K562 (cell line): Measurements from ENCODE around the gene EFNA1. TPM values are rescaled to one million over a fixed set of nuclear protein-coding genes. Genes with fewer than 3 reads are reported as not detected.

ENCODE experiments used
- CREM ChIP-seq: IDR thresholded peaks from 2 replicates; pipeline ENCODE4 v1.6.1; 2014; ENCODE audit warnings: antibody characterized with exemption, low read depth
- DNMT1 ChIP-seq: fragments of 450-650 bp; IDR thresholded peaks from 2 replicates; pipeline ENCODE4 v1.6.1; 2016; ENCODE audit warnings: antibody characterized with exemption, mild to moderate bottlenecking
- ELF4 ChIP-seq: fragments of 450-650 bp; formaldehyde crosslinking; IDR thresholded peaks from 2 replicates; pipeline ENCODE4 v1.4.0; 2022; ENCODE audit warnings: missing genetic modification characterization
- ERF ChIP-seq: fragments of 450-650 bp; formaldehyde crosslinking; IDR thresholded peaks from 2 replicates; pipeline ENCODE4 v1.4.0; 2020; ENCODE audit warnings: mild to moderate bottlenecking, mixed read lengths
- EZH2 ChIP-seq: IDR thresholded peaks from 2 replicates; pipeline ENCODE4 v1.6.1; 2012; ENCODE audit warnings: low read depth, mild to moderate bottlenecking, inconsistent platforms, low read length, borderline replicate concordance
- FOXK2 ChIP-seq, 2 experiments: fragments of 450-650 bp; IDR thresholded peaks in 1 of 2; conservative IDR thresholded peaks in 1 of 2; 2 replicates each; pipeline ENCODE4 v1.6.1; 2016; ENCODE audit warnings: low read depth in 2 of 2, mild to moderate bottlenecking in 1 of 2
- KAT8 ChIP-seq: fragments of 450-650 bp; IDR thresholded peaks from 2 replicates; pipeline ENCODE4 v1.6.1; 2016; ENCODE audit warnings: low read depth, mild to moderate bottlenecking
- KLF1 ChIP-seq: fragments of 450-650 bp; IDR thresholded peaks from 2 replicates; pipeline ENCODE4 v1.6.1; 2016; ENCODE audit warnings: missing genetic modification characterization, missing compliant biosample characterization
- NFE2L1 ChIP-seq: fragments of 450-650 bp; IDR thresholded peaks from 2 replicates; pipeline ENCODE4 v1.6.1; 2016; ENCODE audit warnings: missing genetic modification characterization, low read depth, mild to moderate bottlenecking, missing compliant biosample characterization, moderate library complexity, borderline replicate concordance
- PHB ChIP-seq: fragments of 250-450 bp; sonication (Bioruptor Pico); IDR thresholded peaks from 2 replicates; pipeline ENCODE4 v1.5.0; 2021
- POLR2G ChIP-seq: fragments of 200-400 bp; formaldehyde crosslinking; IDR thresholded peaks from 2 replicates; pipeline ENCODE4 v1.6.1; 2017; ENCODE audit warnings: low read depth, mild to moderate bottlenecking, antibody characterized with exemption, low read length, moderate library complexity
- PRMT5 ChIP-seq: sonication (generic); formaldehyde crosslinking; IDR thresholded peaks from 2 replicates; pipeline ENCODE4 v1.5.0; 2020; ENCODE audit warnings: missing genetic modification reagents
- SETDB1 ChIP-seq: IDR thresholded peaks from one replicate; pipeline ENCODE4 v1.6.1; 2012; ENCODE audit warnings: low read length, control low read depth, inconsistent platforms
- SFPQ ChIP-seq: fragments of 200-400 bp; formaldehyde crosslinking; IDR thresholded peaks from 2 replicates; pipeline ENCODE4 v1.6.1; 2017; ENCODE audit warnings: mild to moderate bottlenecking, low read depth, low read length, moderate library complexity
- SMARCB1 ChIP-seq: IDR thresholded peaks from 2 replicates; pipeline ENCODE4 v1.6.1; 2011; ENCODE audit warnings: improper control_type of control experiment, low read depth; ENCODE audit not compliant: insufficient read length
- SNIP1 ChIP-seq: fragments of 450-650 bp; IDR thresholded peaks from 2 replicates; pipeline ENCODE4 v1.7.1; 2017; ENCODE audit warnings: low read depth, mild to moderate bottlenecking
- TBP ChIP-seq: optimal IDR thresholded peaks from 2 replicates; pipeline ENCODE3; 2011; ENCODE audit warnings: low read depth, low read length, improper control_type of control experiment
- ZNF518B ChIP-seq: fragments of 250-450 bp; sonication (Bioruptor Pico); IDR thresholded peaks from 2 replicates; pipeline ENCODE4 v1.5.0; 2021; ENCODE audit warnings: mild to moderate bottlenecking, moderate library complexity
- ZNF75A ChIP-seq: fragments of 450-650 bp; formaldehyde crosslinking; IDR thresholded peaks from 2 replicates; pipeline ENCODE4 v1.4.0; 2020; ENCODE audit warnings: mild to moderate bottlenecking
- ZNF780A ChIP-seq: fragments of 250-450 bp; sonication (Bioruptor Pico); IDR thresholded peaks from 2 replicates; pipeline ENCODE4 v1.5.0; 2021; ENCODE audit warnings: mild to moderate bottlenecking
- polyA plus RNA-seq, 8 experiments: library from polyadenylated mRNA; depleted of rRNA in 4 of 8; stranded (reverse) in 5 of 8; unstranded in 3 of 8; fragments of >200 nt; fragmentation: Nextera tagmentation in 2 of 8; fragmentation: Illumina TruSeq in 1 of 8; extraction: Ambion mirVana in 2 of 8; extraction: Trizol in 1 of 8; gene quantifications; 2 replicates each; pipeline versions ENCODE4 v1.2.1 to v1.2.3, GENCODE V29; 2011 to 2014; ENCODE audit warnings: inconsistent platforms in 1 of 8, missing spikeins in 1 of 8
- total RNA-seq, 7 experiments: library from RNA; depleted of rRNA in 6 of 7; stranded (reverse); fragments of >200 nt in 6 of 7; fragmentation: Illumina TruSeq in 2 of 7; extraction: Trizol in 2 of 7; gene quantifications; 2 replicates each; pipeline versions ENCODE4 v1.2.1 to v1.2.3, GENCODE V29; 2011 to 2021; ENCODE audit warnings: low replicate concordance in 1 of 7
- TF ChIP-seq, protein P1 (sequence below): sonication (generic); formaldehyde crosslinking; IDR thresholded peaks from 2 replicates; pipeline ENCODE4 v1.8.1; 2023; ENCODE audit warnings: mild to moderate bottlenecking, missing genetic modification reagents

The EFNA1 gene
- total and polyA plus RNA-seq, 9 of the 15 experiments (the other 6 are each of a cell fraction or from before 2014, with no cell fraction given), result 2.1 to 9.3 (median 3.0) TPM

DNA sequence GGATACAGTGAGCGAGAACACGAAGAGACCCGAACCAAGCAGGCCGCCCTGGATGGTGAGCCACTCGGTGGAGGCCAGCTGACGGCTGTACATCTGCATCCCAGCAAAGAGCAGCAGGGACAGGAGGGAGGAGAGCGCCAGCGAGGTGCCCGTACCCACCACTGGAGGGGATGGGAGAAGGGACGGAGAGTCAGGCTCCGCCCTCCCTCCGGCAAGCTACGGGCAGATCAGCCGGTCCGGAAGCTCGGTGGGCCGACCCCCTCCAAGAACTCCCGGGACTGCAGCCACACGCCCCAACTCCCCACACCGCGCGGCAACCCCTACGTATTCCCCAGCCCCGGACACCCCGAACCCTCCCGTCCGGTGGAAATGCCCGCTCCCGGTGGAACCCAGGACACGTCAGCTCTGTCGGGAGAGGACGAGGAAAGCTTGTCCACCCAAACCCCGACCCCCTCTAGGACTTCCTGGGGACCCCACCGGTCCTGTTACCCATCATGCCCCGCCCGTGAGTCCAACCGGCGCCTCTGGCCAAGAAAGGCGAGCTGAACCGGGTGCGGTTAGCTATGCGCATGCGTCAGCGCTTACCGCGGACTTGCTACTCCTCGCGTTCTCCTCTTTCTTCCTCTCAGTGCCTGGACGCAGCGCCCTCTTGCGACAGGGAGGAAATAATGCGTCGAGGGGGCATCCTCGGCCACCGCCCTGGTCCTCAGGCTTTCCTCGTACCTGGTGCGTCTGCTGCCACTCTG, 45.2 kb downstream of the EFNA1 start, which contains the start of gene KRTCAP2 (continued):
- TF ChIP-seq EZH2 (no peak), TBP (peak; percentile 78), PHB (CRISPR knock-in tag) (no peak), KAT8 (no peak), FOXK2 (conservative IDR thresholded peaks at IDR 0.05 in 1 of 2, IDR thresholded peaks at IDR 0.05 in 1 of 2; ENCODE audit: low read depth in 2 of 2) (peak in 1 of 2 experiments; percentile 21; a peak in 2 of 4 replicates), NFE2L1 (tag) (no peak), SETDB1 (peak; percentile 29), ZNF780A (CRISPR knock-in tag) (no peak), KLF1 (tag) (no peak), DNMT1 (no peak), ELF4 (CRISPR knock-in tag) (no peak), ERF (CRISPR knock-in tag) (no peak), SFPQ (no peak), ZNF518B (CRISPR knock-in tag) (no peak), ZNF75A (no peak), CREM (peak; percentile 89), SNIP1 (peak; percentile 29; the same call in 1 of the 2 replicates), PRMT5 (CRISPR knock-in tag) (no peak), POLR2G (peak; percentile 89), SMARCB1 (no peak)
- TF ChIP-seq, protein P1, sequence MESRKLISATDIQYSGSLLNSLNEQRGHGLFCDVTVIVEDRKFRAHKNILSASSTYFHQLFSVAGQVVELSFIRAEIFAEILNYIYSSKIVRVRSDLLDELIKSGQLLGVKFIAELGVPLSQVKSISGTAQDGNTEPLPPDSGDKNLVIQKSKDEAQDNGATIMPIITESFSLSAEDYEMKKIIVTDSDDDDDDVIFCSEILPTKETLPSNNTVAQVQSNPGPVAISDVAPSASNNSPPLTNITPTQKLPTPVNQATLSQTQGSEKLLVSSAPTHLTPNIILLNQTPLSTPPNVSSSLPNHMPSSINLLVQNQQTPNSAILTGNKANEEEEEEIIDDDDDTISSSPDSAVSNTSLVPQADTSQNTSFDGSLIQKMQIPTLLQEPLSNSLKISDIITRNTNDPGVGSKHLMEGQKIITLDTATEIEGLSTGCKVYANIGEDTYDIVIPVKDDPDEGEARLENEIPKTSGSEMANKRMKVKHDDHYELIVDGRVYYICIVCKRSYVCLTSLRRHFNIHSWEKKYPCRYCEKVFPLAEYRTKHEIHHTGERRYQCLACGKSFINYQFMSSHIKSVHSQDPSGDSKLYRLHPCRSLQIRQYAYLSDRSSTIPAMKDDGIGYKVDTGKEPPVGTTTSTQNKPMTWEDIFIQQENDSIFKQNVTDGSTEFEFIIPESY (CRISPR knock-in tag), result no peak
